CD4-positive, alpha-beta T cell treated with Interleukin-12 subunit alpha and Interleukin-12 subunit beta, for 1 hour (primary cell): Measurements from ENCODE around the gene PHGDH.

Source experiments
- DNase-seq: peaks from one replicate; pipeline ENCODE4 v3.0.0-alpha.2; 2020

The PHGDH gene

GRCh38 chr1:119732465-119733168 is 20.9 kb downstream of the PHGDH start:
- DNase-seq = no peak

- DNase-seq = no peak
Observed at GRCh38 chr1:119733754-119734153, 22.0 kb downstream of the PHGDH start.

- no peak for DNase-seq
Observed at GRCh38 chr1:119735217-119735616, 23.5 kb downstream of the PHGDH start.

GRCh38 chr1:119736649-119737039 is 24.9 kb downstream of the PHGDH start:
- no peak for DNase-seq

GRCh38 chr1:119737040-119737682 is 25.4 kb downstream of the PHGDH start:
- DNase-seq = no peak

GRCh38 chr1:119738100-119738720 is 26.5 kb downstream of the PHGDH start:
- no peak for DNase-seq

- DNase-seq = no peak
Observed at GRCh38 chr1:119739150-119739549, 27.4 kb downstream of the PHGDH start.

GRCh38 chr1:119740261-119740660 is 28.5 kb downstream of the PHGDH start:
- no peak for DNase-seq

GRCh38 chr1:119740896-119741780 is 29.4 kb downstream of the PHGDH start:
- no peak for DNase-seq

- DNase-seq = no peak
Observed at GRCh38 chr1:119742202-119742601, 30.5 kb downstream of the PHGDH start.

- DNase-seq = no peak
Observed at GRCh38 chr1:119742677-119743076, 30.9 kb downstream of the PHGDH start.

GRCh38 chr1:119743308-119743707 is 31.6 kb downstream of the PHGDH start:
- DNase-seq = no peak

- DNase-seq = peak; percentile 24
Observed at GRCh38 chr1:119743776-119744597, 32.3 kb downstream of the PHGDH start.

GRCh38 chr1:119744598-119744942 is 32.8 kb downstream of the PHGDH start:
- DNase-seq = no peak

- no peak for DNase-seq
Observed at GRCh38 chr1:119745034-119745433, 33.3 kb downstream of the PHGDH start.

- no peak for DNase-seq
Observed at GRCh38 chr1:119747451-119747850, 35.7 kb downstream of the PHGDH start.

GRCh38 chr1:119748040-119748439 is 36.3 kb downstream of the PHGDH start:
- DNase-seq = no peak

- no peak for DNase-seq
Observed at GRCh38 chr1:119752592-119752991, 40.9 kb downstream of the PHGDH start.

GRCh38 chr1:119758584-119758983 is 46.9 kb downstream of the PHGDH start:
- no peak for DNase-seq

GRCh38 chr1:119762409-119762808 is 50.7 kb downstream of the PHGDH start:
- DNase-seq = no peak

- DNase-seq = no peak
Observed at GRCh38 chr1:119762953-119763352, 51.2 kb downstream of the PHGDH start.

- no peak for DNase-seq
Observed at GRCh38 chr1:119764220-119764619, 52.5 kb downstream of the PHGDH start.
